ENCODE data around the gene CACNA2D1.

CACNA2D1 gene

DNA sequence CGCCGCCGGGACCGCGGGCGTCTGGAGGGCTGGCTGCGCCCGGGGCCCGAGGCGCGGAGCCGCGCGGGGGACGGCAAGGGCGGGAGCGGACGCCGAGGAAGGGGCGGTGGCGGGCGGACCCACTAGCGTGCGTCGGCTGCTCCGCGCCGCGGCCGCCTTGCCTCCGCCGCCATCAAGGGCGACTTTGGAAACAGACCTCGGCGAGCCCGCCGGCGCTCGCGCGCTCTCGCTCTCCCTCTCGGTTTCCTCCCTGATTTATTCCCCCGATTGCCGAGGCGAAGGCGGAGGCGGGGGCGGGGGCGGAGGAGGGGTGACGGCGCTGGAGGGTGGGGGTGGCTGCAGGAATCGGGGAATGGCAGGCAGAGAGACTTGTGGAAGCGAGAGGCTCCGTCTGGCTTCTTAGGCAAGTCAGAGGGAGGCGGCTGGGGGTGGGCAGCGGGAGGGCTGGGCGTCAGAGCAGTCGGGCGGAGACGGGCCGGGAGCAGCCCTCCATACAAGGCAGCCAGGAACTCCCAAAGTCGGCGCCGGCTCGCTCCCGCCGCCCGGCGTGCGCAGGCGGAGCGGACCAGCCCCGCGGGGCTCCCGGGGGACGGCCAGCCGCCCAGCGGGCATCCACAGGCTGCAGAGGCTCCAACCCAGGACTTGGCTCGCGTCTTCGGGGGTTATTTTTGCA lies at the start of gene CACNA2D1:
TSS of gene CACNA2D1 (minus strand) at position 231 of the 673 bp plus-strand sequence.
- DNase-seq = no peak

DNA sequence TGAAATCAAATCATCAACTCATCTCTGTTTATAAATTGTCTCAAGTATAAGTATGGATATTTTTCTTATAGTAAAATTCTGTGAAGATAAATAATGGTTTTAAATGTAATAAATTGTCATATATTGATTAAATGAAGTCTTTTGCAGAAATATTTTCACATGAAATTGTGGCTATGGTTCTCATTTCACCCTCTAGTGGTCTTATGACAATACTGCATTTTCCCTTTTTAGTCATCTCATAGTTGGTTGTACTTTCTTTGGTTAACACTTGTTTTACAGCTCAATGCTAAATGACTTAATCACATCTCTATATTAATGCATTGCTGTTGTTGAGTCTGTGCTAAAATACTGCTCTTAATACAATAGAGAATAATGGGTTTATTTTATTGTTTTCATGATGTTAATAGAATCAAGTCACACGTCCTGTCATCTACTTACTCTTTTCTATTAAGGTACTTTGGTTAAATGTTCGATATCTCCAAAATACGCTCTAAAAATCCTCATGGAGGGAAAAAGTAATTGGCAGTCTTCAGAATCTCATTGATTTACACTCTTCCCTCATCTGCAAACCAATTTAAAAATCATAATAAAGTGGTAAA lies 38.0 kb upstream of the CACNA2D1 start:
- DNase-seq = no peak

DNA sequence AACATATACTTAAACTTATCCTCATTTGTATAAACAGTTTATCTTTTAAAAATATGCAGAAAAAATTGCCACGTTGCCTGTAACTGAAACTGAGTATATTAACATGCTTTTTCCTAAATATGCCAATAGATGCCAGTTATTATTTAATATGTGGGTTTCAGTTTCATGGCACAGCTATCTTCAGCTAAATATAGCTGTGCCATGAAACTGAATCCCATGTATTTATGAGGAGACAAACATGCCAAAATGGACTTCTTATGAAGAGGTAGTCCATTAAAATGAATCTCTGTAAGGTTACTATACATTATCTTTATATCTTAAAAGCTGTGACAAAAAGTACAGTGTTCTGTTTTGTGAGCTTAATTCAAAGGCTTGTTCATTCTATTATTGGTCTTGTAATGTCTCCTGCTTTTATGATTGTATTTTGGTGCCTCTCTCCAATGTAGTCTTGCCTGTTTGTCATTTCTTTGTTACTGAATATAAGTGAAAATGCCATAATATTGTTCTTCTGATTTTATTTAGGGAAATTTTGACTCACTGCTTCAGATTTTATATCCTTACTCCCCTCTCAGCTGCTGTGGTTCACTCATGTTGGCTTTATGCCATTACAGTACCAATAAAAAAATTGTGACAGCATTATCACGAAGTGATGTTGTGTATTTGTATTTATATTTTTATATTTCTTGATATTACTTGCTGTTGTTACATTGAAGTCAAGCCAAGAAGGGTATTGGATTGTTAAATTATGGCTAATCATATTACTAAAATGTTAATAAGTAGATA lies 34.3 kb upstream of the CACNA2D1 start:
- no peak for DNase-seq

DNA sequence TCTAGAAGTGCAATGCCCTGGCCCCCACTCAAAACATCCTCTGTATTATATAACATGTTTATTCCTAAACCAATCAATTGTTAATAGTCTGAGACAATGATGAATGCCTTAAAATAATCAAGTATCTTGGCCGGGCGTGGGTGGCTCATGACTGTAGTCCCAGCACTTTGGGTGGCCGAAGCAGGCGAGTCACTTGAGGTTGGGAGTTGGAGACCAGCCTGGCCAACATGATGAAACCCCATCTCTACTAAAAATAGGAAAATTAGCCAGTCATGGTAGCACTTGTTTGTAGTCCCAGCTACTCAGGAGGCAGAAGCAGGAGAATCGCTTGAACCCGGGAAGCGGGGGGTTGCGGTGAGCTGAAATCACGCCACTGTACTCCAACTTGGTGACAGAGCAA lies 29.4 kb upstream of the CACNA2D1 start:
- DNase-seq = no peak

DNA sequence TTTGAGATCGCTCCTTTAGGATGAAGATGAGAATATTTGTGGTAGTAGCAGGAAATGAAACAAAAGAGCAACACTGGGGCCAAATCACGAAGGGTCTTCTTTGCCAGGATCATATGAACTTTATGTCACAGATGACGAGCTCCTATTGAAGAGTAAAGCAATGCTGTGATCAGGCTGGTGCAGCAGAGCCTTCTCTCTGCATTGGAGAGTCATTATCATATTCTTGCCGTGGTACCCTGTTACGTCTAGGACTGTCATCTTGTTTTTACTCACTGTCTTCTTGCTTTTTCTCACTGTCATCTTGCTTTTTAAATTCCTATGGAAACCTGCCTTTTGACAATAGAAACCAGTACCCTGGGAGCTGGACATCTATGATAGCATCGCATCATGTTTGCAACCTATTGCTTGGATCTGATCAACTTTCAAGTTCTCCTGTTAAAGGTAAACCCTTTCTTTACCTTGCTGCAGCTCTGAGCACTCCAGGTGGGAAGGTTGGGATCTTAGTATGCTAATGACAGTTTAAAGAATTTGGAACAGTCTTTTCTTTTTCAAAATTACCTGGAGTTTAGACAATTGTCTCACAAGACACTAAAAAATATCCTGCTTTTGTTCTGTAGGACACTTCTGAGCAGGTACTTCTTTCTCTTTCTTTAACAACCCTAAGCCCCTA lies 27.9 kb upstream of the CACNA2D1 start:
- DNase-seq = no peak

DNA sequence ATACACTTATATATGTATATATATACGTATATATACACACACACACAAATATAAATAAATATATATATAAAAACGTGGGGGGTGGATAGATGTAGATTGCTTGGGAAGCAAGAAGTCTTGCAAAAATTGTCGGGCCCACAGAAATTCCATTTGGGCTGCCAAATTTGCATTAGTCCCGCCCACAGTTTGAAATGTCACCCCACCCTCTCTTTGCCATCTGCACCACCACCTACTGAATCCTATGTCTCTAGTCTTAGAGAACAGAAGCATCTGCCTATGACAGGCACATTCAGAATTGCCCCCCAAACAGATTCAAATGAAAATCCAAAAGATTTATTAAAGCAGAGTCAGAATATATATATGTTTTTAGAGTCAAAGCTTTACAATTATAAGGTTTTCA lies 25.6 kb upstream of the CACNA2D1 start:
- DNase-seq = no peak

DNA sequence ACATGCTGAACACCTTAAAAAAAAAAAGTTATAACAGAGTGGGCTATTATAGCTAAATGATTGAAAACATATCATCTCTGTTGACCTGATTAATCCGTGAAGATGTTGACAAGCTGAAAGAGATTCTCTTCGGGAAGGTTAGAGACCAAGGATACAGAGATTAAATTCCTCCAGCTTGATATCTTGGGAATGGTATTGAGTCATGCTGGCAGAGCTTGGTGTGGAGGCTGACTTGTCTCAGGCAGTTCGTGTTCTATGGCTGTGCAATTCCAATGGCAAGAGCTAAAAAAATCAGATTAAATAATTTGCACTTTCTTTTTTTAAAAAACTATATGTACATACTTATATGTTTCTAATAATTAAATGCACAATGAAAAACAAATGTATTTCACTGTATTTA lies 24.9 kb upstream of the CACNA2D1 start:
- no peak for DNase-seq

DNA sequence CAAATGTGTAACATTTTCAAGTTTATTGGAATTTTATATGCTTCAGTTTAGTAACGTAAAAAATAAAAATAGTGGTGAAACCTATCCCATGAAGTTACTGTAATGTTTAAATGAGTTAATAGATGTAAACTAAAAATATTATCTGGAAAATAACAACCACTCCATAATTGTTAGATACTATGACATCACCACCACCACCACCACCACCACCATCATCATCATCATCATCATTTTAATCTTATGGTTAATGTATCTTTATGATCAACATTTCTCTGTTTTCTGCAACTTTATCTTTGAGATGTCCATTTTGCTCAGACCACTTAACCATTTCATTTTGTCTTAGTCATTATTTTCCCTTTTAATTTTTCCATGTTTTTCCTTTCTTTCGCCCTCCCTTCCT lies 23.4 kb upstream of the CACNA2D1 start:
- DNase-seq = no peak

DNA sequence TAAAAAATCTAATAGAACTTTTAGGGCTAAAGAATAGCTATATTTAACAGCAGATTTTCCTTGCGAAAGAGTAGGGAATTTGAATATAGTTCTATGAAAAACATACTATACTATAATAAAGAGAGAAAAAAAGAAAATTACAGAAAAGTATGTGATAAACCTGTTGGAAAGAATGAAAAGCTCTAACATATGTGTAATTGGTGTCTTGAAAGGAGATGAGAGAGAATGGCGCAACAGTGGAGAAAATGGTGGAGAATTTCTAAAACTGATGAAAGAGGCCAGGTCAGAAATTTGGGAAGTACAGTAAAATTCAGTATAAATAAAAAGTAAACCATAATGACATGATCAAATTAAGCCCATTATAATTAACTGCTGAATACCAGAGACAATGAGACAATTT lies 20.8 kb upstream of the CACNA2D1 start:
- DNase-seq = no peak

DNA sequence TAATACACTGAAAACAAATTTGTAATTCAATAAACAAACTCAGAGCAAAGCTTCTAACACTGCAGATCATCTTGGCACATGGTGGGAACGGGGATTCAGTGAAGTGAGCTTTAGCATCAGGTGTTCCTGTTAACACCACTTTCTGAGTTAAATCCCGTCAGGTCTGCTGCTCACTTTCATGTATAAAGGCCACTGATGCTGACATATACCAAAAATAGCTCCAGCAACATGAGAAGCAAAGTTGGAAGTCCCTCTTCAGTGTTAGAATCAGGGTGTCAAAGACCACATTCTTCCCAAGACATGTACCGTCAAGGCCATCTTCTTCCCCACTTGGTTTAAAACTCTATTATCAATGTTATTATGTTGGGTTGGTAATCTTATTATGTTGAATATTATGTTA lies 11.7 kb upstream of the CACNA2D1 start:
- no peak for DNase-seq

DNA sequence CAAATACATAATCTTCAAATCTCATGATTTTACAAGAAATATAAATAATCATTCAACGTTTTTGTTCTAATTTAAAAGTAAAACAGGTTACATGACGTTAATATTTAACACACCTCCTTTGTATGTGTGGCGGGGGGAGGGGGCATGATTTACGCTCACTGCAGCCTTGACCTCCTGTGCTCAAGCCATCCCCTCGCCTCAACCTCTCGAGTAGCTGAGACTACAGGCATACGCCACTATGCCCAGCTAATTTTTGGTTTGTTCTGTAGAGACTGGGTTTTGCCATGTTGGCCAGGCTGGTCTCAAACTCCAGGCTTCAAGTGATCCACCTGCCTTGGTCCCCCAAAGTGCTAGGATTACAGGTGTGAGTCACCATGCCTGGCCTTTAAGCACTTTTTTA lies 7.2 kb upstream of the CACNA2D1 start:
- no peak for DNase-seq

DNA sequence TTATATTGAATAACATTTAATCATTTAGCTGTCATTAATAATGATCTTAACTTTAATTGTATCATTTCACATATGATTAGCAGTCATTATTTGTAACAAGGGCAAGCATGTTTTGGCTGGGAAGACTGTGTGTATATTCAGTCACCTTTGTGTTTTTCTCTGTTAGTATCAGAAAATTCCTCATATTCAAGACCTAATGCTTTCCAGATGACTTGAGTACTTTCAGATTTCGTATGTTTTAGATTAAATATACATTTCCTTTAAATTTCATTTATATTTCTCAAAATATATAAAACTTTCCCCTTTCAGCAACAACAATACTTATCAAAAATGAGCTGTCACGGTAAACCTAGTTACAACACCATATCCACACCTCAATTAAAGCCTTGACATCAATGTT lies 6.3 kb upstream of the CACNA2D1 start:
- DNase-seq = no peak

DNA sequence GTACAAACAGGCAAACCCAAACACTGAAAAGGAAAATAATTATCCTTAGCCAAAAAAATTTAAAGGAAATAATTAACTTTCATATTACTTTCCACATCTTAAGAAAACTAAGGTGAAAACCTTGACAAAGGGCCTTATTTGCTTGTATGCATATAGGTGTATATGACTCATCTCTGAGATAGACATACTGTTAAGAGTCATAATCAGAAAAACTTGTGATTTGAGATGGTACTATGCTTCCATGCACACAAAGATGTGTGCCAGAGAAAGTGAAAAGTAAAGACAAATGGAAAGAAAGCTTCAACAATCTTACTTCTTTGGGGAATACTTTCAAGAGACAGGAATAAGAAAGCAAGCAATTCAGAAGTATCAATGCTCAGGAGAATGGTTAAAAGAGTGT lies 3.3 kb upstream of the CACNA2D1 start:
- no peak for DNase-seq

DNA sequence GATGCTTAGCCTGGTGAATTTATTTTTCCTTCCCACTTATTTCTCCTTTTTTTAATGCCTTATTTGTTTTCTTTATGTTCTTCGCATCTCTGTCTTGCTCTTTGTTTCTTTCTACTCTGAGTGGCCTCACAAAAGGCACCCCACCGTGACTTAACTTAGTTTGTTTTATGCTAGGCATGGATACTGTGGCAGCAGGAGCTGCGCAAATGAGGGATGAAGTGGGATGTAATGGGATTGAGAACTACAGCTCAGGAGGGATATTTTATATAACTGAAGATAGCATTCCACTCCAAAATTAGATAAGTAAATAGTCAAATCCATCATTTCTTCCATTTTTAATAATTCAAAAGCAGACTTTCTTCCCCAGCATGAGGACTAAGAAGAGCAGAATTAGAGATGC lies 1.7 kb upstream of the CACNA2D1 start:
- no peak for DNase-seq

DNA sequence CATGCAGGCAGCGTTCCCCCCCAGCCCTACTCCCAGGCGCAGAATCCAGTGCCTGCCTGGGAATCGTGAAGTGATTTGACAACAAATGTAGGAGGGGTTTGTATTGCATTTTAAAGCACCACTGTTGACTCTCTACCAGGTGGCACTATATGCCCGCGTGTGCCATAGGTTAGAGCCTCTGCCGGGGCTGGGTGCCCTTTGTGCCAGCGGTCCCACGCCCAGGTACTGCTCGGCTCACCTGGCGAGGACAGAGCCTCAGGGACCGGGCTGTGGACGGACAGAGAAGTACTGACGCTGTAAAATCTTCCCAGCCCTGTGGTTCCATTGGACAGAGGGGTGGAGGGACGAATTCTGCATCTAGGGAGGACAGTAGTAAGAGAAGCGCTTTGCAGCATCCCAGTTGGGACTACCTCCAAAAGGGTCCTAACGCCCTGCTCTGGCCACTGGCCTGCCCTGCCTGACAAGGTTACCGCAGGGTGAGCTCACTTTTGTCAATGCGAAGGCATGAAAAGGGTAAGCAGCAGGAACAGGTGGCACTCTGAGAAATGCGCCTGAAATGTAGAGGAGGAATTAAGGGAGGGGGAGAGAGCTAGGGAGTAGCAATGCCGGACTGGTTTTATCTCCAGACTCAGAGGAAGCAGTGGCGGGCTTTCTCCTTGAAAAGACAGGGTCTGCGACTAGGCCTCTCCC lies 788 bp upstream of the CACNA2D1 start:
- DNase-seq = no peak

DNA sequence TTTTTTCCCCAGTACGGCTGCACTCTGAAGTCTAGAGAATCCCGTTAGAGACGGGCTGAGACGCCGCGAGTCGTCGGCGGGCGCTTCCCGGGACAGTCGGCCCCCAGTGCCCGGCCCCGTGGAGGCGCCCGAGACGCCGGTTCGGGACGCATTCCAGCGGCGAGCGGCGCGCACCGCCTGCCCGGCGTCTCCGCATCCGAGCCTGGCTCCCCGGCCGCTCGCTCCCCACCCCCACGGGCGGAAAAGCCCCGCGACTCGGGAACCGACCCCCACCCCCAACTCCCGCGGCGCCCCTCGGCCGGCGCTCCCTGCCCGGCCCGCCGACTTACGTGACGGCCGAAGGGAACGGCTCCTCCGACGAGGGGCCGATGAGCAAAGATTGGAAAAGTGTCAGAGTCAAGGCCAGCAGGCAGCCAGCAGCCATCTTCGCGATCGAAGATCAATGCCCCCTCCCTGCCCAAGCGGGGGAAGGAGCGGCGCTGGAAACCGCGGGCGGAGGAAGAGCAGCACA lies 486 bp downstream of the CACNA2D1 start:
- no peak for DNase-seq

DNA sequence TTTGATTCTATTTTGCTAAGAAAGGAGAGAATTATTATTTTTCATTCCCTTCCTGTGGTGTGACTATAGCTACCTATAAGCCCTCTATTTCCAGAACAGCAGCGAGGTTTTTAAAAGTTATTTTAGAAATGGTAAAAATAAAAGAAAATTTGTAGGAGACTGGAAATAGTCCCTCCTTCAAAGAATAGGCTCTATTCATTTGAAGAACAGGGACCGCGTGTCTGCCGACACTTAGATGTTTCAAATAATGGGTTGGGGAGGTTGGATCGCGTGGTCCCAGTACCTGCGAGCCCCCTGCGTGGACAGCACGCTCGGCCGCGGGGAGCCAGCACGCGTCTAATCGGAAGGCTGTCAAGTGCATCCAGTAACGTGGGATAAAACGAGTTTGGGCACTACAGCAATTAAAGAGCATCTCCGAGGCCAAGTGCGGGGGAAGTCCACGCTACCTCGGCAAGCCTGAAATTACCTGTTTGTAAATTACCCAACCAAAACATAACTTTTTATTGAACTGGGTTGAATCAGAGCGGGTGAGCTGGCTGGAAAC lies 1.0 kb downstream of the CACNA2D1 start:
- DNase-seq = no peak

DNA sequence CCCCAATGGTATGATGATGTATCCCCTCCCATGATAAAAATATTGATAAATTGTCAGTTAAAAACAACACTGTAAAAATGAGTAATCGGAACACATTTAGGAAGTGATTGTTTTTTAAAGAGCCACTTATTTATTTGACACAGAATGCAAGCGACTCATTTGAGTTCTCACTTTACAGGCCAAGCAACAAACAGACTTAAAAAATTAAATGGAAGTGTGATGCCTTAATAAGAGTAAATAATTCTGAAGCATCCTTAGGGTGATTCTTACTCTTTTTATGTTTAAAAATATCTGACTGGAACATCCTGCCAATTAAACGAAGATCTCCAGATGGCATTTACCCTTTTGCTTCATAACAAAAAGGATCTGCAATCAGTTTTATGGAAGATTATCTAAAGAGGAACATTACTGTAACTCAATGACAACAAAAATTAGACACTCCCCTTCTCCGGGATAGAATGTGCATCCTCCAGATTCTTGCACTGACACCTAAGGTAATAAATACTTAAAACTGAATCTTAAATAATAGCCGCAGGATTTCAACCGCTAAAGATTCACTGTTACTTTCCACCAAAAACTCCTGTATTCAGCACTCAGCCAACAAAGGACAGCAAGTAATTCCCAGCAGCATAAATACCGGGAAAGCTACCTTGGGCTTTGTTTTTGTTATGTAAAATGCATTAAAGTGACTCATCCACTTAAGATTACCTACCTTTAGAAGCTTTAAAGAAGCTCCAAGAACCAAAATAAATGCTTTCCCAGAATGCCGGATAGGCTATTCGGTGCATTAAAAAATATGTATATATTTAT lies 1.7 kb downstream of the CACNA2D1 start:
- no peak for DNase-seq

DNA sequence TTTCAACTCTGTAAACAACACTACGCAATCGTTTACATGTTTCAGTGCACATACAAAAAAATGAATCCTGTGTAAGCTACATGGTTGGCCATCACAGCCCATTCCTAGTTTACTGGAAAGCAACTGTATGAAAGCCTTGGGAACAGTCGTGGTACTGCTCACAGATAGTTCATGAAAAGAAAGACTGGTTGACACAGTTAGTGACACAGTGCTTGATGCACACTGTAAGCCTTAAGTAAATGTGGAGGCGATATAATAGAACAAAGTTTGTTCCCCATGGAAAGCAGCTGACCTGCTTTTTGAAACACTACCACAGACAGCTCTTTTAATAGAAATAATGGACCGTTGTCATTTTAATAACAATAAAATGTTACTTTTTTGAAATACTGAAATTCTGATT lies 5.1 kb downstream of the CACNA2D1 start:
- no peak for DNase-seq

DNA sequence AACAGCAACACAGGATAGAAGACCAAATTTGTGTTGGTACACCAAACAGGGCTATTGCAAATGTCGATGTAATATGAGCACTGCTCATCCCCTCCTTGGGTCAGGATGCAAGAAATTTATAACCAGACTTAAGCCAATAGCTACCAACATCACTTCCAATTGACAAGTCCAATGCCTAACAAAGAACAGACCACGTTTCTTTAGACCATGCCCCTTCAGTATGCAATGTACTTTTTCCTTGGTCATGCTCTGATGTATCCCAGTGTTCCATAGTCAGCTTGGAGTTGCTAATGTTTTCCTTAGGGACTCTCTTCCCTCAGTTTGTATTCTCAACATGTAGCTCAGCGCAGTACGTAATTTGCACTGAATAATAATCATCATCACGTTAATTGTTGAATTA lies 7.8 kb downstream of the CACNA2D1 start:
- no peak for DNase-seq

DNA sequence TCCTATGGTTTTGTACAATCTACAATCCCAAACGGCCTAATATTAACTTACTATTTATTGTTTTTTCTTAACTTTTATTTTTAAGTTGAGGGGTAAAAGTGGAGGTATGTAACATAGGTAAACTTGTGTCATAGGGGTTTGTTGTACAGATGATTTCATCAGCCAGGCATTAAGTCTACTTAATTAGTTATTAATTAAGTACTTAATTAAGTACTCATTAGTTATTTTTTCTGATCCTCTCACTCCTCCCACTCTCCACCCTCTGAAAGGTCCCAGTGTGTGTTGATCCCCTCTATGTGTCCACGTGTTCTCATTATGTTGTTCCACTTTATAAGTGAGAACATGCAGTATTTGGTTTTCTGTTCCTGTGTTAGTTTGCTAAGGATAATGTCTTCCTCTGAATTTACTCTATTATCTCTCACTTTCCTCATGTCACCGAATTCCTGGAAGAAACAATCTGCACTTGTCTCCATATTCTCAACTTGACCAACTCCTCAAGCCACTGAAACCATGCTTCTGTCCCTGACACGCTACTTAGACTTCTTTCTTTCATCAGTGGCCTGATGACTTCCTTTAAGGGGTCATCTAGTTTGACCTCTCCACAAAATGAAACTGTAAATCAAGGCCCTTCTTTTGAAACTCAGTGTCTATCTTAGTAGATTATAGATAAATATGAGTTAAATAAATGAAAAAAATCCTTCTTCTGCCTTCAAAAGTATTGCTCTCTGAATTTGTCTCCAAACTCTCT lies 9.1 kb downstream of the CACNA2D1 start:
- no peak for DNase-seq

Measured in GDM1 (cell line).